T-cell (primary cell): ENCODE measurements around the gene SEMG2. TPM values are rescaled to one million over a fixed set of nuclear protein-coding genes. Genes with fewer than 3 reads are reported as not detected.

ENCODE experiments used
- ATAC-seq, 4 experiments: fragments of 200-7000 bp in 3 of 4; fragments of 150-1000 bp in 1 of 4; cut with Tn5 transposase; replicated peaks in 1 of 4; 1 replicate in 3 of 4; 2 replicates in 1 of 4; pipeline ENCODE4 v1.10.0; 2021; ENCODE audit warnings: moderate library complexity in 3 of 4, mild to moderate bottlenecking in 2 of 4, moderate number of reproducible peaks in 1 of 4
- CTCF ChIA-PET, 2 donors: fragments of 300-600 bp; sonication (Branson Sonifier 250); formaldehyde crosslinking; loops; one replicate each; lab custom pipeline; 2022; ENCODE audit warnings: antibody characterized with exemption in 2 of 2; lab: Charles Lee
- POLR2A ChIA-PET, 2 donors: fragments of 300-600 bp; sonication (Branson Sonifier 250); formaldehyde crosslinking; loops; one replicate each; lab custom pipeline; 2022; ENCODE audit warnings: antibody characterized with exemption in 2 of 2; lab: Charles Lee
- DNase-seq, 35 experiments: peaks; one replicate each; pipeline versions ENCODE4 v3.0.0 to v3.0.0-alpha.2; 2013 to 2023
- H3K27ac ChIP-seq: one replicate; pipeline ENCODE4 v1.5.1; 2013; ENCODE audit warnings: low read length
- H3K27me3 ChIP-seq, 2 experiments: replicated peaks in 1 of 2; 1 replicate in 1 of 2; 2 replicates in 1 of 2; pipeline versions ENCODE4 v1.6.1 to v1.7.0; 2013; ENCODE audit warnings: low read length in 1 of 2, mixed read lengths in 1 of 2; ENCODE audit not compliant: control insufficient read depth in 2 of 2, insufficient read depth in 2 of 2; ENCODE audit errors: extremely low read depth in 1 of 2
- H3K36me3 ChIP-seq, 2 donors: 1 replicate in 1 of 2; 2 replicates in 1 of 2; pipeline versions ENCODE4 v1.6.1 to v1.7.0; 2013; ENCODE audit warnings: low read length in 1 of 2; ENCODE audit not compliant: control insufficient read depth in 2 of 2, insufficient read depth in 1 of 2; ENCODE audit errors: extremely low read depth in 1 of 2
- H3K4me1 ChIP-seq, 2 experiments: 1 replicate in 1 of 2; 2 replicates in 1 of 2; pipeline versions ENCODE4 v1.6.1 to v1.7.0; 2013; ENCODE audit warnings: low read length in 2 of 2, mixed read lengths in 1 of 2; ENCODE audit not compliant: insufficient read depth in 2 of 2, control insufficient read depth in 1 of 2; ENCODE audit errors: extremely low read depth in 1 of 2
- H3K4me3 ChIP-seq, 2 donors: 1 replicate in 1 of 2; 2 replicates in 1 of 2; pipeline versions ENCODE4 v1.5.1 to v1.7.0; 2013; ENCODE audit warnings: mild to moderate bottlenecking in 2 of 2, low read length in 1 of 2, moderate library complexity in 1 of 2; ENCODE audit not compliant: control insufficient read depth in 1 of 2; ENCODE audit errors: extremely low read depth in 1 of 2
- H3K9me3 ChIP-seq: 2 replicates; pipeline ENCODE4 v1.7.0; 2013
- H3K27ac Mint-ChIP-seq, 2 donors: one replicate each; pipeline ENCODE4 v1.8.0; 2020 to 2021; ENCODE audit warnings: mild to moderate bottlenecking in 2 of 2, mixed read lengths in 2 of 2
- H3K27me3 Mint-ChIP-seq, 2 donors: one replicate each; pipeline ENCODE4 v1.8.0; 2021 to 2022; ENCODE audit warnings: mixed read lengths in 2 of 2
- H3K36me3 Mint-ChIP-seq: one replicate; pipeline ENCODE4 v1.8.0; 2021; ENCODE audit warnings: mixed read lengths
- H3K4me1 Mint-ChIP-seq, 3 donors: one replicate each; pipeline ENCODE4 v1.8.0; 2020 to 2022; ENCODE audit warnings: mixed read lengths in 3 of 3, mild to moderate bottlenecking in 1 of 3
- H3K4me3 Mint-ChIP-seq, 3 donors: one replicate each; pipeline ENCODE4 v1.8.0; 2020 to 2022; ENCODE audit warnings: mild to moderate bottlenecking in 3 of 3, mixed read lengths in 3 of 3, moderate library complexity in 3 of 3
- H3K9me3 Mint-ChIP-seq, 3 donors: one replicate each; pipeline ENCODE4 v1.8.0; 2020 to 2022; ENCODE audit warnings: mixed read lengths in 3 of 3
- WGBS: methylation state at CpG from one replicate; pipeline ENCODE4 v1.1.5; 2013; ENCODE audit warnings: missing lambda C conversion rate; ENCODE audit not compliant: insufficient coverage; 5-methylcytosine and 5-hydroxymethylcytosine counted together
- total RNA-seq, 35 experiments: library from RNA in 6 of 35; stranded (reverse) in 6 of 35; fragments of 120-200 nt in 1 of 35; gene quantifications; one replicate each; pipeline versions ENCODE4 v1.2.1 to v1.2.4 and lab custom pipeline; 2013 to 2026

Gene SEMG2
- total RNA-seq, 5 donors from 2014 or later (not counting 1 experiment from before 2014, with no cell fraction given) = not detected

DNA sequence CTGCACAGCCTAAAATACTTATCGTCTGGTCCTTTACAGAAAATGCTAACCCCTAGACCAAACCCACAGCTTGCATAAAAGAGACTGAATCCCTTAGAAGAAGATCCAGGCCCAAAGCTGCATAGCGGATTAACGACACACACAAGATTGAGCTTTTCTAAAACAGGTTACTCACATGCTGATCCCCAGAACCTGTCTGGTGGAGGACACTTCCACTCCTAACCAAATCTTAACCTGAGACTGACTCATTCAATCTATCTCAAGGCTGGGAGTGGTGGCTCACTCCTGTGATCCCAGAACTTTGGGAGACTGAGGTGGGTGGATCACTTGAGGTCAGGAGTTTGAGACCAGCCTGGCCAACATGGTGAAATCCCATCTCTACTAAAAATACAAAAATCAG lies 36.0 kb downstream of the SEMG2 start:
- 100% methylated on average over 1 of the region's 3 CpGs for WGBS
- Histone ChIP-seq H3K4me1 (no peaks in the 10 kb centered on the region), H3K9me3 (no peaks in the 10 kb centered on the region), H3K27ac (no peak overlapping the region), H3K27me3 (peaks cover 0 to 24% of the 10 kb centered on the region in 2 experiments), H3K36me3 (no peaks in the 10 kb centered on the region), H3K4me3 (no peak overlapping the region)
- no peaks in the 10 kb centered on the region for H3K9me3 Mint-ChIP-seq
- H3K27me3 Mint-ChIP-seq = peaks cover 33 to 36% of the 10 kb centered on the region in 2 donors
- DNase-seq (no peak), ATAC-seq (no peak)
- H3K36me3 Mint-ChIP-seq = no peaks in the 10 kb centered on the region
- H3K4me3 Mint-ChIP-seq = no peak overlapping the region
- CTCF ChIA-PET = interaction anchor here in 1 of 2 donors (0.6 kb wide), 1 partner anchor 246 kb away, joined by 3 read pairs; no protein-coding TSS in a partner anchor
- no peaks in the 10 kb centered on the region for H3K4me1 Mint-ChIP-seq
- POLR2A ChIA-PET = no interaction called here
- no peak overlapping the region for H3K27ac Mint-ChIP-seq

DNA sequence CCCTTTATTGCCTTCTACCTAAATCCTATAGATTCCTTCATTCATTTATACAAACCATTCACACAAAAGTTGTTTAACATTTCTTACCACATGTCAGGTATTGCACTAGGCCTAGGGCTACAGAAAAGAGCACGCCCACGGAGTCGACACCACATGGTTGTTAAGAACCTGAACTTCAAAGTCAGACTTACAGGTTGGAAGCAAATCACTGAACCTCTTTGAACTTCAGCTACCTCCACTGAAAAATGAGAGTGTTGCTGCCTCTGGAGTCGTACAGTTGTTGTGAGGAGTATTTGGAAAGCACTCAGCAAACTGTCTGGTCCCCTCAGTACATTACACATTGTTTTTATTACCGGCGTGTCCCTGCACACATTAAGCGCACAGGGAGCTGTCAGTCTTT lies 36.5 kb downstream of the SEMG2 start:
- H3K4me3 ChIP-seq = no peak overlapping the region
- WGBS = no CpG with 5 or more reads among the region's 7 CpGs
- peaks cover 29 to 34% of the 10 kb centered on the region in 2 donors for H3K27me3 Mint-ChIP-seq
- no peak overlapping the region for H3K27ac ChIP-seq
- no peaks in the 10 kb centered on the region for H3K4me1 ChIP-seq
- no peak for ATAC-seq
- H3K9me3 Mint-ChIP-seq = no peaks in the 10 kb centered on the region
- H3K27me3 ChIP-seq = peaks cover 0 to 22% of the 10 kb centered on the region in 2 experiments
- no peaks in the 10 kb centered on the region for H3K36me3 Mint-ChIP-seq
- POLR2A ChIA-PET = no interaction called here
- H3K4me1 Mint-ChIP-seq = no peaks in the 10 kb centered on the region
- H3K9me3 ChIP-seq = no peaks in the 10 kb centered on the region
- H3K4me3 Mint-ChIP-seq = no peak overlapping the region
- no peaks in the 10 kb centered on the region for H3K36me3 ChIP-seq
- CTCF ChIA-PET = no interaction called here
- H3K27ac Mint-ChIP-seq = no peak overlapping the region
- DNase-seq = no peak

DNA sequence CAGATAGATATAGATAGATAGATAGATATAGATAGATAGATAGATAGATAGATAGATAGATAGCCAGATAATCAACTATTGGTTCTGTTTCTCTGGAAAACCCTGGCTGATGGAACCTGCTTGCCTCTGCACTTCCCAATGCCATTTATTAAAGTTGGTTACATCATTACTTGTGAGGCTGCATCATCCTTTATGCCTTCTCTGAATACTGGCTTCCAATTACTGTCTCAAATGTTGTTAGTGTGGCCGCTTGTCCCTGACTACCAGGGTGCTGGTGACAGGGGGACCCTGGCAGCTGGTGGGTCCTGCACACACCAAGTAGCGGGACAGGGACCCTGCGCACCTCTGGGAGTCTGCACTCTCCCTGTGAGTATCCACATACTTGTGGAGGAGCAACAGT lies 37.1 kb downstream of the SEMG2 start:
- no peak overlapping the region for H3K4me3 Mint-ChIP-seq
- ATAC-seq = no peak
- Histone ChIP-seq H3K4me1 (no peaks in the 10 kb centered on the region), H3K9me3 (no peaks in the 10 kb centered on the region), H3K27me3 (peaks cover 0 to 17% of the 10 kb centered on the region in 2 experiments), H3K27ac (no peak overlapping the region), H3K36me3 (no peaks in the 10 kb centered on the region), H3K4me3 (no peak overlapping the region)
- H3K4me1 Mint-ChIP-seq = no peaks in the 10 kb centered on the region
- H3K27me3 Mint-ChIP-seq = peaks cover 27 to 35% of the 10 kb centered on the region in 2 donors
- no peak overlapping the region for H3K27ac Mint-ChIP-seq
- no peak for DNase-seq
- H3K9me3 Mint-ChIP-seq = no peaks in the 10 kb centered on the region
- CTCF ChIA-PET = no interaction called here
- POLR2A ChIA-PET = no interaction called here
- WGBS = 78% methylated on average over 1 of the region's 3 CpGs
- H3K36me3 Mint-ChIP-seq = no peaks in the 10 kb centered on the region

DNA sequence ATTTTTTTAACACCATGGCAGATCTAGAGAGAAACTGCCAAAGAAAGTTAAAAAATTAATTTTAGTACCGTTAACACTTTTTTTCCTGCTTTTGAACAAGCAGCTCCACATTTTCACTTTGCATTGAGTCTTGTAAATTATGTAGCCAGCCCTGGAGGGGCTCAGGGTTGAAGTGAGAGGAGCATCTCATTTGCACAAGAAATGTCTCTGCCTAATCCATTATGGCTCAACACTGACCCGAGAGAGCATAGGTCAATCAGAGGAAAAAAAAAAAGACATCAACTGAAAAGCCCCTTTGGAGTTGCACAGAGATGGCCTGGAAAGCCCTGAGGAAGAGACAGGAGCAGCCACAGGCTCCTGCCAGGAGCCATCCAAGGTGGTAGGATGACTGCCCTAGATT lies 37.5 kb downstream of the SEMG2 start:
- ATAC-seq = no peak
- Histone ChIP-seq H3K9me3 (no peaks in the 10 kb centered on the region), H3K4me1 (no peaks in the 10 kb centered on the region), H3K27me3 (peaks cover 0 to 13% of the 10 kb centered on the region in 2 experiments), H3K4me3 (no peak overlapping the region), H3K36me3 (no peaks in the 10 kb centered on the region), H3K27ac (no peak overlapping the region)
- H3K4me1 Mint-ChIP-seq = no peaks in the 10 kb centered on the region
- H3K9me3 Mint-ChIP-seq = no peaks in the 10 kb centered on the region
- ChIA-PET CTCF (no interaction called here), POLR2A (no interaction called here)
- 33% methylated on average over 1 of the region's 2 CpGs for WGBS
- H3K4me3 Mint-ChIP-seq = no peak overlapping the region
- H3K36me3 Mint-ChIP-seq = no peaks in the 10 kb centered on the region
- no peak overlapping the region for H3K27ac Mint-ChIP-seq
- H3K27me3 Mint-ChIP-seq = peaks cover 23 to 33% of the 10 kb centered on the region in 2 donors
- DNase-seq = no peak

DNA sequence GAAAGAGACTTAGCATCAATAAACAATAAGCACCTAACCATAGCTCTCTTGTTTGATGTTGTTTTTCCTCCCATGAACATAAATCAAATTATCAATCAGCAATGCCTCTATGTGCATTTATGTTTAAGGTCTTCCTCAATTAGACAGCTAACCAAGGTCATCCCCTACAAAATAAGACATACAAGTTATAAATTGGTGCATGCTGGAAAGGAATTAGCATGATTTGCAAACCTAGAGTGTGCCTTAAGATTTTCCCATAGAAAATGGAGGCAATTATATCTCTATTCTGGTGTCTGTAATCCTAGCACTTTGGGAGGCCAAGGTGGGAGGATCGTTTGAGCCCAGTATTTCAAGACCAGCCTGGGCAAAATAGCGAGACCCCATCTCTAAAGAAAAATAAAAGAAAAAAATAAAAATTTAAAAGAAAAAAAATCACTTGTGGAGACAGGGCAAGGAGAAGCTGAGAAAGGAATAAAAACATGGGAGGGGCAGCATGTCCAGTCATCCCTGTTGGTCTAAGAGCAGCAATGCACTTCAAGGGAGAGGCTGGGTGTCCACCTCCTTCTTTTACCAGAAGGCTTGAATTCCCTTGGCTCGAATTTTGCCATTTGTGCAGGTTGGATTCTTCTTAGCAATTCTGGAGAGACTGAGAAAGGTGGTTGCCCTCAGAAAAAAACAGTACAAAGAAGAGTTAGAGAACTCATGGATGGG lies 42.5 kb downstream of the SEMG2 start:
- no CpG with 5 or more reads among the region's 3 CpGs for WGBS
- H3K36me3 ChIP-seq = no peaks in the 10 kb centered on the region

DNA sequence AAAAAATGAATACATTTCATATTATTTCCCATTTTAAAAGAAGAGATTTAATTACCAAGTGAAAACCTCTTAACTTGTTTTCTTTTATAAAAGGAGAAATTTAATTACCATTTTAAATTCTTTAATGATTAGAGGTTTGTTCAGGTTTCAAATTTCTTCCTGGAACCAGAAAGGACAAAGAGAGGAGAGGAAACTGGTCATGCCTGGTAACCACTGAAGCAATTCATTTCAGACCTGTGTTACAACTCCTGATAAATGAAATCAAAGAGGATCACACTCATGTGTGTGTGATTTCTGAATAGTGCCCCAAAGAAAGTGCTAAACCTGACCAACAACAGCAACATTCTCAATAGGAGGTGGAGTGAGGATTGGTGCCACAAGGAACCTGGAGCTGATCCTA lies 45.8 kb downstream of the SEMG2 start:
- Mint-ChIP-seq H3K27me3 (peaks cover 29 to 37% of the 10 kb centered on the region in 2 donors), H3K36me3 (no peaks in the 10 kb centered on the region), H3K4me3 (no peak overlapping the region)

More for the DNA sequence above, 42.5 kb downstream of the SEMG2 start:
- DNase-seq (no peak), ATAC-seq (no peak)
- Histone ChIP-seq H3K4me3 (no peak overlapping the region), H3K27me3 (peaks cover 0 to 3% of the 10 kb centered on the region in 2 experiments), H3K27ac (no peak overlapping the region), H3K4me1 (no peaks in the 10 kb centered on the region), H3K9me3 (no peaks in the 10 kb centered on the region)
- Mint-ChIP-seq H3K4me3 (no peak overlapping the region), H3K4me1 (no peaks in the 10 kb centered on the region), H3K27ac (no peak overlapping the region), H3K27me3 (peaks cover 16 to 31% of the 10 kb centered on the region in 2 donors), H3K36me3 (no peaks in the 10 kb centered on the region), H3K9me3 (no peaks in the 10 kb centered on the region)
- ChIA-PET POLR2A (no interaction called here), CTCF (no interaction called here)

More for the DNA sequence above, 45.8 kb downstream of the SEMG2 start:
- H3K4me1 ChIP-seq = no peaks in the 10 kb centered on the region
- ChIA-PET CTCF (no interaction called here), POLR2A (no interaction called here)
- Mint-ChIP-seq H3K4me1 (no peaks in the 10 kb centered on the region), H3K9me3 (no peaks in the 10 kb centered on the region), H3K27ac (no peak overlapping the region)
- no peaks in the 10 kb centered on the region for H3K36me3 ChIP-seq
- no peak overlapping the region for H3K4me3 ChIP-seq
- peaks cover 0 to 4% of the 10 kb centered on the region in 2 experiments for H3K27me3 ChIP-seq
- H3K9me3 ChIP-seq = no peaks in the 10 kb centered on the region
- no peak overlapping the region for H3K27ac ChIP-seq
- ATAC-seq (no peak), DNase-seq (no peak)
